ENCODE data around the gene FRMPD4. TPM values are rescaled to one million over a fixed set of nuclear protein-coding genes. Genes with fewer than 3 reads are reported as not detected.

FRMPD4 gene
- total and polyA plus RNA-seq, 12 donors = under 0.01 to 0.06 (median 0.02) TPM; not detected in 7

DNA sequence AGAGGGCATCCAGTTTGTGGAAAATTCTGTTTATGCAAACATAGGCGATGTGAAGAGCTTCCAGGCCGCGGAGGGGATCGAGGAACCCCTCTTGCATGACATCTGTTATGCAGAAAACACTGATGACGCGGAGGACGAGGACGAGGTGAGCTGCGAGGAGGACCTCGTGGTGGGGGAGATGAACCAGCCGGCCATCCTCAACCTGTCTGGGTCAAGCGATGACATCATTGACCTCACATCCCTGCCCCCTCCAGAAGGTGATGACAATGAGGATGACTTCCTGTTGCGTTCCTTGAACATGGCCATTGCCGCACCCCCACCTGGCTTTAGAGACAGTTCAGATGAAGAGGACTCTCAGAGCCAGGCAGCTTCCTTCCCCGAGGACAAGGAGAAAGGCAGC lies 578.3 kb downstream of the FRMPD4 start:
- Histone ChIP-seq H3K27me3 (peaks cover 10% of the 10 kb centered on the region), H3K27ac (no peak overlapping the region), H3K9me3 (replicated peaks in 1 of 3) (no peaks in the 10 kb centered on the region), H3K4me1 (replicated peaks in 1 of 2) (no peaks in the 10 kb centered on the region), H3K4me3 (no peak overlapping the region), H3K36me3 (replicated peaks in 1 of 2) (no peaks in the 10 kb centered on the region)
- DNase-seq = no peak
- 78 to 89% (median 86%) methylated on average over 11 to 15 of the region's 15 CpGs for WGBS, 4 donors
- TF ChIP-seq, protein P1, sequence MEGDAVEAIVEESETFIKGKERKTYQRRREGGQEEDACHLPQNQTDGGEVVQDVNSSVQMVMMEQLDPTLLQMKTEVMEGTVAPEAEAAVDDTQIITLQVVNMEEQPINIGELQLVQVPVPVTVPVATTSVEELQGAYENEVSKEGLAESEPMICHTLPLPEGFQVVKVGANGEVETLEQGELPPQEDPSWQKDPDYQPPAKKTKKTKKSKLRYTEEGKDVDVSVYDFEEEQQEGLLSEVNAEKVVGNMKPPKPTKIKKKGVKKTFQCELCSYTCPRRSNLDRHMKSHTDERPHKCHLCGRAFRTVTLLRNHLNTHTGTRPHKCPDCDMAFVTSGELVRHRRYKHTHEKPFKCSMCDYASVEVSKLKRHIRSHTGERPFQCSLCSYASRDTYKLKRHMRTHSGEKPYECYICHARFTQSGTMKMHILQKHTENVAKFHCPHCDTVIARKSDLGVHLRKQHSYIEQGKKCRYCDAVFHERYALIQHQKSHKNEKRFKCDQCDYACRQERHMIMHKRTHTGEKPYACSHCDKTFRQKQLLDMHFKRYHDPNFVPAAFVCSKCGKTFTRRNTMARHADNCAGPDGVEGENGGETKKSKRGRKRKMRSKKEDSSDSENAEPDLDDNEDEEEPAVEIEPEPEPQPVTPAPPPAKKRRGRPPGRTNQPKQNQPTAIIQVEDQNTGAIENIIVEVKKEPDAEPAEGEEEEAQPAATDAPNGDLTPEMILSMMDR (IDR thresholded peaks at IDR 0.05) = no peak
- TF ChIP-seq POLR2A (IDR thresholded peaks at IDR 0.05) = no peak
- intact Hi-C loops (cut with DNase I) = no loop called here

DNA sequence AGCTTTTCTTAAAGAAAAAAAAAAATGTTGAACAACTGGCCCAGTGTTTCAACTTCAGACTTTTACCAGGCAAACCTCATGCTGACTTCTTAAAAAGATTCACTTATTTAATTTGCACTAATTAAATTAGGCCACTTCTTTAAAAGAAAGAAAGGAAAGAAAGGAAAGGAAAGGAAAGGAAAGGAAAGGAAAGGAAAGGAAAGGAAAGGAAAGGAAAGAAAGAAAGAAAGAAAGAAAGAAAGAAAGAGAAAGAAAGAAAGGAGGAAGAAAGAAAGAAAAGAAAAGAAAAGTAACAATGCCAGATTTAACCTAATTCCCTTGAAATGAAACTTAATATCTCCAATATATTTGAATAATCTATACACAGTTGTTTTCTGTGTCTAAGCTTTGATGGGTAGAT lies 581.6 kb downstream of the FRMPD4 start:
- Histone ChIP-seq H3K4me1 (replicated peaks in 1 of 2) (no peaks in the 10 kb centered on the region), H3K27ac (no peak overlapping the region), H3K36me3 (replicated peaks in 1 of 2) (no peaks in the 10 kb centered on the region), H3K9me3 (replicated peaks in 1 of 3) (no peaks in the 10 kb centered on the region), H3K27me3 (peaks cover 16% of the 10 kb centered on the region), H3K4me3 (no peak overlapping the region)
- intact Hi-C loops (cut with DNase I) = no loop called here
- DNase-seq = no peak
- no peak for TF ChIP-seq POLR2A (IDR thresholded peaks at IDR 0.05)
- TF ChIP-seq, protein P1 (IDR thresholded peaks at IDR 0.05) = no peak

DNA sequence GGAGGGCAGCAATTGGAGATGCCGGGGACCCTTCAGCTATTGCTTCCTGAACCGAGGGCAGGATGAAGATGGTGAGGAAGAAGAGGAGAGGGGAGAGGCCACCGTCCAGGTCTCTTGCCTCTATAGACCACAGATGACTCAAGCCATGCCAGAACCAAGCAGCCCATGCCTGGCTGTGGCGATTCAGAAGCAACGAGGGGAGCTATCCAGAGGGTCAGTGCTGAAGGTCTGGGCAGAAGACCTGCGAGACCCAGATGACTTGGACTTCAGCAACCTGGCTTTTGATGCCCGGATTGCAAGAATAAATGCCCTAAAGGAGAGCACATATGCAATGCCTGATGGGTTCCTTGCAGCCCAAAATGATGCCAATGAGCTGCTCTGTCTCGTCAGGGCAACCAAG lies 582.8 kb downstream of the FRMPD4 start:
- no peak for DNase-seq
- no peaks in the 10 kb centered on the region for H3K36me3 ChIP-seq (replicated peaks in 1 of 2)
- H3K9me3 ChIP-seq (replicated peaks in 1 of 3) = no peaks in the 10 kb centered on the region
- peaks cover 16% of the 10 kb centered on the region for H3K27me3 ChIP-seq
- TF ChIP-seq, protein P1 (IDR thresholded peaks at IDR 0.05) = no peak
- no peak for TF ChIP-seq POLR2A (IDR thresholded peaks at IDR 0.05)
- 54 to 58% (median 55%) methylated on average over 7 to 8 of the region's 8 CpGs for WGBS, 4 donors
- no peak overlapping the region for H3K4me3 ChIP-seq
- H3K4me1 ChIP-seq (replicated peaks in 1 of 2) = no peaks in the 10 kb centered on the region
- no peak overlapping the region for H3K27ac ChIP-seq
- intact Hi-C loops (cut with DNase I) = no loop called here

DNA sequence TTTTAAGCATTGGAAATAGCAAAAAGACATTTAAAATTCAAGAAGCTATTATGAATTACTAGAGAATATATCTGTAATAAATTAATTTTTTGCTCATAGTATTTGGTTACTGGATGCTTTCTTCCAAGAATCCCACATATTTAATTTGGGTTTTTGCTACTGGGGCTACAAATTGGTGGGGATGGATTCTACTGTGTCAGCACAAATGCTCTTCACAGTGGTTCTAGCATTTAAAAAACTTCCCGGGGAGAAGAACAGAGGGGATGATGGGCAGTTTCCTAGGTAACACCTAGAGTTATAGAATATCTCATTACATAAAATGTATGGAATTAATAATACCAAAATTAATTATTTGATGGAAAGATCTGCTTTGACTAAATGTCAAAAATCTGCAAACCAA lies 584.0 kb downstream of the FRMPD4 start:
- Histone ChIP-seq H3K27ac (no peak overlapping the region), H3K4me3 (no peak overlapping the region), H3K27me3 (peaks cover 16% of the 10 kb centered on the region), H3K4me1 (replicated peaks in 1 of 2) (no peaks in the 10 kb centered on the region), H3K36me3 (replicated peaks in 1 of 2) (no peaks in the 10 kb centered on the region), H3K9me3 (replicated peaks in 1 of 3) (no peaks in the 10 kb centered on the region)
- DNase-seq = no peak
- WGBS, 4 donors = 73 to 89% (median 82%) methylated on average over 1 of the region's 1 CpG
- no peak for TF ChIP-seq POLR2A (IDR thresholded peaks at IDR 0.05)
- TF ChIP-seq, protein P1 (IDR thresholded peaks at IDR 0.05) = no peak
- intact Hi-C loops (cut with DNase I) = no loop called here

Data from adrenal gland (tissue), 12 donors.